Fibroblast of the conjunctiva (primary cell): ENCODE data around the gene WDR70.
"Not testable (repeated sequence)": the region's sequence is repeated elsewhere in the genome, so short reads cannot be mapped to it uniquely, and the experiment has no call there.

Source experiments
- DNase-seq: peaks from one replicate; pipeline ENCODE4 v3.0.0-alpha.2; 2010; ENCODE audit warnings: low read depth

The WDR70 gene

GRCh38 chr5:37685211-37685610 lies 306.1 kb downstream of the WDR70 start:
- no peak for DNase-seq

GRCh38 chr5:37685816-37686215 lies 306.7 kb downstream of the WDR70 start:
- no peak for DNase-seq

- not testable (repeated sequence) for DNase-seq
Measured at GRCh38 chr5:37688925-37689324, 309.8 kb downstream of the WDR70 start.

- not testable (repeated sequence) for DNase-seq
Measured at GRCh38 chr5:37694333-37694732, 315.2 kb downstream of the WDR70 start.

GRCh38 chr5:37694867-37695266 lies 315.7 kb downstream of the WDR70 start:
- no peak for DNase-seq

GRCh38 chr5:37695647-37696046 lies 316.5 kb downstream of the WDR70 start:
- no peak for DNase-seq

GRCh38 chr5:37696190-37697021 lies 317.3 kb downstream of the WDR70 start:
- DNase-seq, result no peak

GRCh38 chr5:37701868-37702267 lies 322.8 kb downstream of the WDR70 start:
- no peak for DNase-seq

GRCh38 chr5:37703841-37704241 lies 324.7 kb downstream of the WDR70 start:
- no peak for DNase-seq

GRCh38 chr5:37704406-37704805 lies 325.3 kb downstream of the WDR70 start:
- DNase-seq, result no peak

- no peak for DNase-seq
Measured at GRCh38 chr5:37709020-37709419, 329.9 kb downstream of the WDR70 start.

GRCh38 chr5:37710965-37711364 lies 331.8 kb downstream of the WDR70 start:
- no peak for DNase-seq

GRCh38 chr5:37712750-37713149 lies 333.6 kb downstream of the WDR70 start:
- no peak for DNase-seq

- no peak for DNase-seq
Measured at GRCh38 chr5:37714756-37715155, 335.6 kb downstream of the WDR70 start.

- no peak for DNase-seq
Measured at GRCh38 chr5:37715361-37715760, 336.2 kb downstream of the WDR70 start.

GRCh38 chr5:37715992-37716391 lies 336.9 kb downstream of the WDR70 start:
- no peak for DNase-seq

- no peak for DNase-seq
Measured at GRCh38 chr5:37716405-37716804, 337.3 kb downstream of the WDR70 start.

GRCh38 chr5:37717276-37717612 lies 338.1 kb downstream of the WDR70 start:
- no peak for DNase-seq

GRCh38 chr5:37717613-37718431 lies 338.7 kb downstream of the WDR70 start:
- peak; percentile 72 for DNase-seq

- no peak for DNase-seq
Measured at GRCh38 chr5:37720550-37720952, 341.4 kb downstream of the WDR70 start.

- no peak for DNase-seq
Measured at GRCh38 chr5:37721447-37721871, 342.3 kb downstream of the WDR70 start.

- DNase-seq, result peak; percentile 66
Measured at GRCh38 chr5:37722236-37723161, 343.4 kb downstream of the WDR70 start.
